CD14-positive monocyte (primary cell): Measurements from ENCODE around the gene CYP2C8. TPM values are rescaled to one million over a fixed set of nuclear protein-coding genes. Genes with fewer than 3 reads are reported as not detected.

Experiments used
- DNase-seq, 3 donors: peaks; one replicate each; pipeline ENCODE4 v3.0.0-alpha.2; 2011 to 2022
- H2AFZ ChIP-seq: 2 replicates; pipeline ENCODE4 v1.6.0; 2012; ENCODE audit warnings: mild to moderate bottlenecking, low read depth, low read length, inconsistent platforms; ENCODE audit not compliant: insufficient read depth, poor library complexity, severe bottlenecking
- H3K27ac ChIP-seq, 2 donors: 1 replicate in 1 of 2; 2 replicates in 1 of 2; pipeline ENCODE4 v1.5.1; 2012 to 2013; ENCODE audit warnings: low read length in 2 of 2, control low read depth in 1 of 2, inconsistent platforms in 1 of 2, low read depth in 1 of 2, mild to moderate bottlenecking in 1 of 2
- H3K27me3 ChIP-seq, 2 donors: one replicate each; pipeline versions ENCODE4 v1.6.0 to v1.6.1; 2011 to 2013; ENCODE audit warnings: low read length in 2 of 2; ENCODE audit not compliant: control insufficient read depth in 2 of 2, insufficient read depth in 2 of 2
- H3K36me3 ChIP-seq, 2 donors: replicated peaks in 1 of 2; 1 replicate in 1 of 2; 2 replicates in 1 of 2; pipeline versions ENCODE4 v1.5.1 to v1.6.1; 2012 to 2013; ENCODE audit warnings: low read length in 2 of 2, control low read depth in 1 of 2, inconsistent platforms in 1 of 2, mild to moderate bottlenecking in 1 of 2; ENCODE audit not compliant: insufficient read depth in 2 of 2, control insufficient read depth in 1 of 2
- H3K4me1 ChIP-seq, 2 donors: 1 replicate in 1 of 2; 2 replicates in 1 of 2; pipeline versions ENCODE4 v1.5.1 to v1.6.1; 2012 to 2013; ENCODE audit warnings: low read length in 2 of 2, control low read depth in 1 of 2, inconsistent platforms in 1 of 2, mild to moderate bottlenecking in 1 of 2, moderate library complexity in 1 of 2; ENCODE audit not compliant: insufficient read depth in 2 of 2, control insufficient read depth in 1 of 2
- H3K4me2 ChIP-seq: replicated peaks from 2 replicates; pipeline ENCODE3; 2012; ENCODE audit warnings: low read length, moderate library complexity, mild to moderate bottlenecking; ENCODE audit not compliant: poor library complexity, severe bottlenecking; ENCODE audit errors: extremely low read depth
- H3K4me3 ChIP-seq, 3 experiments: fragments of 200-600 bp in 1 of 3; sonication (generic) in 1 of 3; replicated peaks in 1 of 3; 1 replicate in 2 of 3; 2 replicates in 1 of 3; pipeline ENCODE4 v1.5.1; 2011 to 2013; ENCODE audit warnings: low read length in 3 of 3, mild to moderate bottlenecking in 3 of 3, control low read depth in 2 of 3, low read depth in 2 of 3, inconsistent platforms in 1 of 3, moderate library complexity in 1 of 3
- H3K79me2 ChIP-seq: 2 replicates; pipeline ENCODE4 v1.6.0; 2012; ENCODE audit warnings: mild to moderate bottlenecking, control low read depth, inconsistent platforms, low read length, moderate library complexity; ENCODE audit not compliant: insufficient read depth
- H3K9ac ChIP-seq: 2 replicates; pipeline ENCODE4 v1.6.0; 2017; ENCODE audit warnings: low read length, mild to moderate bottlenecking; ENCODE audit not compliant: insufficient read depth, poor library complexity, severe bottlenecking
- H3K9me3 ChIP-seq, 2 donors: replicated peaks in 1 of 2; 1 replicate in 1 of 2; 2 replicates in 1 of 2; pipeline versions ENCODE4 v1.5.1 to v1.6.1; 2012 to 2013; ENCODE audit warnings: low read length in 2 of 2, control low read depth in 1 of 2; ENCODE audit not compliant: control insufficient read depth in 1 of 2, insufficient read depth in 1 of 2
- H4K20me1 ChIP-seq: 2 replicates; pipeline ENCODE4 v1.6.0; 2012; ENCODE audit warnings: mild to moderate bottlenecking, low read length, control low read depth, moderate library complexity; ENCODE audit not compliant: insufficient read depth
- H3K27ac Mint-ChIP-seq, 7 donors: one replicate each; pipeline ENCODE4 v1.8.0; 2020; ENCODE audit warnings: mild to moderate bottlenecking in 7 of 7, mixed read lengths in 7 of 7, moderate library complexity in 6 of 7, inconsistent platforms in 2 of 7
- H3K27me3 Mint-ChIP-seq, 3 donors: one replicate each; pipeline ENCODE4 v1.8.0; 2021 to 2022; ENCODE audit warnings: low read depth in 3 of 3, mild to moderate bottlenecking in 3 of 3, mixed read lengths in 3 of 3, moderate library complexity in 3 of 3, inconsistent platforms in 1 of 3
- H3K36me3 Mint-ChIP-seq, 2 donors: one replicate each; pipeline ENCODE4 v1.8.0; 2020; ENCODE audit warnings: mixed read lengths in 2 of 2, inconsistent platforms in 1 of 2, mild to moderate bottlenecking in 1 of 2
- H3K4me1 Mint-ChIP-seq: one replicate; pipeline ENCODE4 v1.8.0; 2020; ENCODE audit warnings: mild to moderate bottlenecking, mixed read lengths
- H3K4me3 Mint-ChIP-seq, 2 donors: one replicate each; pipeline ENCODE4 v1.8.0; 2020; ENCODE audit warnings: mild to moderate bottlenecking in 2 of 2, mixed read lengths in 2 of 2, moderate library complexity in 1 of 2
- H3K9me3 Mint-ChIP-seq, 7 donors: one replicate each; pipeline ENCODE4 v1.8.0; 2020 to 2022; ENCODE audit warnings: mixed read lengths in 7 of 7, mild to moderate bottlenecking in 6 of 7, moderate library complexity in 6 of 7, inconsistent platforms in 2 of 7
- CTCF ChIP-seq: fragments of 200-600 bp; IDR thresholded peaks from one replicate; pipeline ENCODE4 v1.8.0; 2022; ENCODE audit warnings: antibody characterized with exemption, mild to moderate bottlenecking
- WGBS: methylation state at CpG from one replicate; pipeline ENCODE4 v1.1.5; 2013; ENCODE audit warnings: missing lambda C conversion rate; ENCODE audit not compliant: insufficient coverage; 5-methylcytosine and 5-hydroxymethylcytosine counted together
- intact Hi-C, 2 donors: fragments of 100-400 bp; cut with micrococcal nuclease; formaldehyde crosslinking; loops; one replicate each; pipeline versions ENCODE4 v1.15.0 to v1.15.1; 2023
- polyA plus RNA-seq, 3 donors: library from polyadenylated mRNA; depleted of rRNA in 1 of 3; unstranded in 2 of 3; stranded (reverse) in 1 of 3; fragments of 300-500 nt in 2 of 3; fragments of >200 nt in 1 of 3; fragmentation: Illumina TruSeq in 2 of 3; gene quantifications; 1 replicate in 2 of 3; 2 replicates in 1 of 3; pipeline ENCODE4 v1.2.3, GENCODE V29; 2012 to 2021

The CYP2C8 gene
- polyA plus RNA-seq, 3 donors, result not detected

GRCh38 chr10:95035332-95036295, 33.7 kb downstream of the CYP2C8 start:
- Mint-ChIP-seq H3K9me3 (peaks cover 0 to 5% (median 0%) of the 10 kb centered on the region in 7 donors), H3K27ac (no peak overlapping the region), H3K4me1 (peaks cover 6% of the 10 kb centered on the region), H3K4me3 (no peak overlapping the region), H3K27me3 (peaks cover 0 to 2% (median 0%) of the 10 kb centered on the region in 3 donors), H3K36me3 (no peaks in the 10 kb centered on the region)
- Histone ChIP-seq H3K79me2 (no peaks in the 10 kb centered on the region), H3K27ac (no peak overlapping the region), H2AFZ (no peak overlapping the region), H4K20me1 (no peaks in the 10 kb centered on the region), H3K9ac (no peak overlapping the region), H3K36me3 (no peaks in the 10 kb centered on the region), H3K27me3 (no peaks in the 10 kb centered on the region), H3K4me1 (no peaks in the 10 kb centered on the region), H3K4me3 (no peak overlapping the region), H3K9me3 (no peaks in the 10 kb centered on the region), H3K4me2 (no peak overlapping the region)
- no peak for DNase-seq
- WGBS, result 63% methylated on average over 2 of the region's 4 CpGs
- no peak for TF ChIP-seq CTCF
- intact Hi-C loops, result no loop called here

GRCh38 chr10:95034401-95034800, 34.9 kb downstream of the CYP2C8 start:
- Histone ChIP-seq H3K27me3 (no peaks in the 10 kb centered on the region), H3K4me2 (no peak overlapping the region), H2AFZ (no peak overlapping the region), H3K4me3 (no peak overlapping the region), H3K9ac (no peak overlapping the region), H3K27ac (no peak overlapping the region), H3K4me1 (no peaks in the 10 kb centered on the region), H4K20me1 (no peaks in the 10 kb centered on the region), H3K36me3 (no peaks in the 10 kb centered on the region), H3K9me3 (peaks cover 0 to 3% of the 10 kb centered on the region in 2 donors), H3K79me2 (no peaks in the 10 kb centered on the region)
- H3K4me3 Mint-ChIP-seq, result no peak overlapping the region
- no peaks in the 10 kb centered on the region for H3K36me3 Mint-ChIP-seq
- H3K27ac Mint-ChIP-seq, result no peak overlapping the region
- WGBS, result 93% methylated on average over 2 of the region's 4 CpGs
- no peak for DNase-seq
- intact Hi-C loops, result no loop called here
- peaks cover 0 to 2% (median 0%) of the 10 kb centered on the region in 3 donors for H3K27me3 Mint-ChIP-seq
- peaks cover 6% of the 10 kb centered on the region for H3K4me1 Mint-ChIP-seq
- peaks cover 0 to 8% (median 4%) of the 10 kb centered on the region in 7 donors for H3K9me3 Mint-ChIP-seq
- no peak for TF ChIP-seq CTCF
